DND-41 (cell line): Measurements from ENCODE around the gene SNX27.
A peak's percentile ranks its signal among the peaks of the same experiment; 100 is the strongest.
"Not testable (repeated sequence)": the region's sequence is repeated elsewhere in the genome, so short reads cannot be mapped to it uniquely, and the experiment has no call there.

Experiments
- ATAC-seq: fragments of 200-7000 bp; cut with Tn5 transposase; 3 replicates; pipeline ENCODE4 v1.9.1; 2021; ENCODE audit warnings: low read depth; ENCODE audit not compliant: insufficient read depth
- DNase-seq: peaks from one replicate; pipeline ENCODE4 v3.0.0-alpha.2; 2020
- H2AFZ ChIP-seq: 2 replicates; pipeline ENCODE4 v1.6.0; 2012; ENCODE audit warnings: low read depth, low read length
- H3K27ac ChIP-seq: 2 replicates; pipeline ENCODE4 v1.5.1; 2012; ENCODE audit warnings: low read length, inconsistent platforms
- H3K27me3 ChIP-seq: fragments of 200-600 bp; sonication (generic); 2 replicates; pipeline ENCODE4 v1.6.0; 2012; ENCODE audit warnings: low read length, mild to moderate bottlenecking, inconsistent platforms; ENCODE audit not compliant: insufficient read depth, poor library complexity
- H3K36me3 ChIP-seq: 2 replicates; pipeline ENCODE4 v1.5.1; 2012; ENCODE audit warnings: low read length, inconsistent platforms; ENCODE audit not compliant: insufficient read depth
- H3K4me1 ChIP-seq: 2 replicates; pipeline ENCODE4 v1.5.1; 2012; ENCODE audit warnings: mild to moderate bottlenecking, low read length; ENCODE audit not compliant: insufficient read depth
- H3K4me2 ChIP-seq: 2 replicates; pipeline ENCODE4 v1.6.0; 2012; ENCODE audit warnings: mild to moderate bottlenecking, moderate library complexity, low read length, inconsistent platforms; ENCODE audit not compliant: insufficient read depth
- H3K4me3 ChIP-seq, 2 experiments: fragments of 200-600 bp in 1 of 2; shearing (Covaris generic) in 1 of 2; 2 replicates each; pipeline ENCODE4 v1.5.1; 2012 to 2016; ENCODE audit warnings: inconsistent platforms in 2 of 2, low read length in 2 of 2, mild to moderate bottlenecking in 2 of 2, low read depth in 1 of 2, moderate library complexity in 1 of 2
- H3K79me2 ChIP-seq: 2 replicates; pipeline ENCODE4 v1.6.0; 2012; ENCODE audit warnings: low read length, inconsistent platforms; ENCODE audit not compliant: insufficient read depth
- H3K9ac ChIP-seq: 2 replicates; pipeline ENCODE4 v1.6.0; 2012; ENCODE audit warnings: low read depth, mild to moderate bottlenecking, inconsistent platforms, low read length, moderate library complexity
- H3K9me3 ChIP-seq: 2 replicates; pipeline ENCODE4 v1.5.1; 2012; ENCODE audit warnings: low read length, moderate library complexity, mild to moderate bottlenecking, inconsistent platforms; ENCODE audit not compliant: insufficient read depth, severe bottlenecking
- H4K20me1 ChIP-seq: 2 replicates; pipeline ENCODE4 v1.6.0; 2012; ENCODE audit warnings: low read length; ENCODE audit not compliant: insufficient read depth
- CTCF ChIP-seq: IDR thresholded peaks from 2 replicates; pipeline ENCODE4 v1.5.1; 2012; ENCODE audit warnings: borderline replicate concordance, low read length, moderate library complexity, mild to moderate bottlenecking; ENCODE audit not compliant: poor library complexity, severe bottlenecking; ENCODE audit errors: extremely low read depth
- EZH2 ChIP-seq: IDR thresholded peaks from 3 replicates; pipeline ENCODE4 v1.6.1; 2012; ENCODE audit warnings: borderline replicate concordance, low read depth, mild to moderate bottlenecking, moderate library complexity, low read length, inconsistent platforms; ENCODE audit not compliant: severe bottlenecking

Gene SNX27

DNA sequence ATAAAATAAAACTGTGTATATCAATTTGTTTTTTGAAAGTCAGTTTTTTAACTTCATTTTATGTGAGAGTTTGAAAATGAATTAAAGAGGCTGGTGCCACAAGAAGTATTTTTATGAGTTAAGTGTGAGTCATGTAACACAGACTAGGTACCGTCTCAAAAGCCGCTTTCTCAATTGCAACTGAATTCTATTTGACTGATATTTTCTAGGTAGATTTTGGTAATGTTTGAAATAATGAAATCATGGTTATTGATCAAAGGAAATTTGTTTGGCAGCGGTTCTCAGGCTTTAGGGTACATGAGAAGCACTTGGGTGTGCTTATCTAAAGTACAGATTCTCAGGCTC lies 4.6 kb downstream of the SNX27 start:
- peaks cover 37% of the 10 kb centered on the region for H3K4me1 ChIP-seq
- no peak overlapping the region for H3K4me3 ChIP-seq
- H3K36me3 ChIP-seq, result peaks cover 19% of the 10 kb centered on the region
- no peak overlapping the region for H2AFZ ChIP-seq
- H3K27ac ChIP-seq, result no peak overlapping the region
- H3K9ac ChIP-seq, result no peak overlapping the region
- TF ChIP-seq EZH2, result no peak
- TF ChIP-seq CTCF, result no peak
- peaks cover 6% of the 10 kb centered on the region; the same call in 1 of the 2 replicates for H4K20me1 ChIP-seq
- H3K4me2 ChIP-seq, result peak overlapping the region; percentile 45; the same call in 1 of the 2 replicates
- no peak for DNase-seq
- no peaks in the 10 kb centered on the region for H3K27me3 ChIP-seq
- no peak for ATAC-seq
- no peaks in the 10 kb centered on the region for H3K9me3 ChIP-seq
- H3K79me2 ChIP-seq, result peaks cover 88% of the 10 kb centered on the region

DNA sequence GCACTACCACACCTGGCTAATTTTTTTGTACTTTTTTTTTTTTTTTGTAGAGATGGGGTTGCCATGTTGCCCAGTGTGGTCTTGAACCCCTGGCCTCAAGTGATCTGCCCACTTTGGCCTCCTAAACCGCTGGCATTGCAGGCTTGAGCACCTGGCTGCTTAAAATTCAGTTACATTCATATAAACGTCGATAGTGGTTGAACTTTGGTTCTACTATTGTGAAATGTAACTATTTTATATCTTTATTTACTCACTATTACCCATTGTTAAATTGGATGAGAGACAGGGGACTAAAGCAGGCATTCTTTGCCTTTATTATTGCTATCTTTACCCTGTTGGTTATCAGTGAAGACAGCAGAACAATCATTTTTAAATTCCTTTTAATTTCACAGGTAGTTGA lies 6.2 kb downstream of the SNX27 start:
- Histone ChIP-seq H3K4me2 (no peak overlapping the region), H3K36me3 (peaks cover 19% of the 10 kb centered on the region), H4K20me1 (peaks cover 6% of the 10 kb centered on the region; the same call in 1 of the 2 replicates), H3K9ac (no peak overlapping the region), H3K79me2 (peaks cover 90% of the 10 kb centered on the region), H2AFZ (no peak overlapping the region), H3K9me3 (no peaks in the 10 kb centered on the region), H3K4me1 (peaks cover 30% of the 10 kb centered on the region), H3K27ac (no peak overlapping the region), H3K27me3 (no peaks in the 10 kb centered on the region), H3K4me3 (no peak overlapping the region)
- TF ChIP-seq CTCF (no peak), EZH2 (no peak)
- ATAC-seq (no peak), DNase-seq (no peak)

GRCh38 chr1:151618470-151618869 lies 6.6 kb downstream of the SNX27 start:
- Histone ChIP-seq H3K36me3 (peaks cover 19% of the 10 kb centered on the region), H3K79me2 (peaks cover 87% of the 10 kb centered on the region), H3K4me1 (peaks cover 26% of the 10 kb centered on the region), H4K20me1 (peaks cover 6% of the 10 kb centered on the region; the same call in 1 of the 2 replicates), H3K9ac (no peak overlapping the region), H2AFZ (no peak overlapping the region), H3K9me3 (no peaks in the 10 kb centered on the region), H3K4me2 (no peak overlapping the region), H3K27ac (no peak overlapping the region), H3K4me3 (no peak overlapping the region), H3K27me3 (no peaks in the 10 kb centered on the region)
- no peak for DNase-seq
- ATAC-seq, result no peak
- no peak for TF ChIP-seq EZH2
- TF ChIP-seq CTCF, result no peak

DNA sequence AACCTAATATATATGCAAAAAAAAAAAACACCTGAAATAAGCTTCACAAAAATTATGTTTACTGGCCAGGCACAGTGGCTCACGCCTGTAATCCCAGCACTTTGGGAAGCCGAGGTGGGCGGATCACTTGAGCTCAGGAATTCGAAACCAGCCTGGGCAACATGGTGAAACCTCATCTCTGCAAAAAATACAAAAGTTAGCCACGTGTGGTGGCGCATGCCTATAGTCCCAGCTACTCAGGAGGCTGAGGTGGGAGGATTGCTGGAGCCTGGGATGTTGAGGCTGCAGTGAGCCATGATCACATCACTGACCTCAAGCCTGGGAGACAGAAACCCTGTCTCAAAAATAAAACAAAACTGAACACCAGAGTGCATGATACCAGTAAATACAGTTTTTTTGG lies 7.1 kb downstream of the SNX27 start:
- H3K4me2 ChIP-seq, H3K4me3 ChIP-seq, H3K9me3 ChIP-seq, ATAC-seq, H2AFZ ChIP-seq, H3K27ac ChIP-seq, DNase-seq, H4K20me1 ChIP-seq, H3K9ac ChIP-seq, H3K27me3 ChIP-seq: not testable (repeated sequence)
- Histone ChIP-seq H3K4me1 (peaks cover 21% of the 10 kb centered on the region), H3K36me3 (peaks cover 18% of the 10 kb centered on the region), H3K79me2 (peaks cover 87% of the 10 kb centered on the region)
